Testis (tissue), 2 donors: ENCODE measurements around the gene MXRA5.

Experiments
- POLR2A ChIP-seq: fragments of 450-650 bp; IDR thresholded peaks from one replicate; pipeline ENCODE4 v1.6.1; 2017; ENCODE audit warnings: antibody characterized with exemption, mild to moderate bottlenecking, moderate library complexity
- TF ChIP-seq, protein P1 (sequence below), 3 experiments: fragments of 450-650 bp in 2 of 3; fragments of 200-600 bp in 1 of 3; sonication (generic) in 1 of 3; IDR thresholded peaks; one replicate each; pipeline ENCODE4 v1.5.1; 2016 to 2019; ENCODE audit warnings: antibody characterized with exemption in 3 of 3, mild to moderate bottlenecking in 2 of 3, moderate library complexity in 1 of 3

DNA sequence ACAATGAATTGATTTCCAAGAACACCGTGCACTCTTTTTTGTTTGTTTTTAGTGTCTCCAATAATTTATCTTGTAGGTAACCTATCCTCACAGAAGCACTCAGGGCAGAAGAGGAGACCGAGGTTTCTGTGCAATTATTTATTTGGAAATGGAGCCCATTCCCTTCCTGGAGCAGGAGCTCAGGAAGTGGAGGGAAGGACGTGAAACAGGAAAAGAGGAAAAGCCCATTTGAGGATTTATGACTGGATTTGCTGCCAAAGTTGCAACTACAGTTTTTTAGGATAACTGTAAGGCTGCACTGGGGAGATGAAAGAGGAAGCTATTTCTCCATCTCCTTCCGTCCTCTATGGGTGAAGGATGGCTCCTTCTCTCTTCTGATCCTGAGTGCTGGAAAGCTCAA lies 31.7 kb upstream of the MXRA5 start:
- TF ChIP-seq, protein P1, sequence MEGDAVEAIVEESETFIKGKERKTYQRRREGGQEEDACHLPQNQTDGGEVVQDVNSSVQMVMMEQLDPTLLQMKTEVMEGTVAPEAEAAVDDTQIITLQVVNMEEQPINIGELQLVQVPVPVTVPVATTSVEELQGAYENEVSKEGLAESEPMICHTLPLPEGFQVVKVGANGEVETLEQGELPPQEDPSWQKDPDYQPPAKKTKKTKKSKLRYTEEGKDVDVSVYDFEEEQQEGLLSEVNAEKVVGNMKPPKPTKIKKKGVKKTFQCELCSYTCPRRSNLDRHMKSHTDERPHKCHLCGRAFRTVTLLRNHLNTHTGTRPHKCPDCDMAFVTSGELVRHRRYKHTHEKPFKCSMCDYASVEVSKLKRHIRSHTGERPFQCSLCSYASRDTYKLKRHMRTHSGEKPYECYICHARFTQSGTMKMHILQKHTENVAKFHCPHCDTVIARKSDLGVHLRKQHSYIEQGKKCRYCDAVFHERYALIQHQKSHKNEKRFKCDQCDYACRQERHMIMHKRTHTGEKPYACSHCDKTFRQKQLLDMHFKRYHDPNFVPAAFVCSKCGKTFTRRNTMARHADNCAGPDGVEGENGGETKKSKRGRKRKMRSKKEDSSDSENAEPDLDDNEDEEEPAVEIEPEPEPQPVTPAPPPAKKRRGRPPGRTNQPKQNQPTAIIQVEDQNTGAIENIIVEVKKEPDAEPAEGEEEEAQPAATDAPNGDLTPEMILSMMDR (IDR thresholded peaks at IDR 0.05), result no peak
- no peak for TF ChIP-seq POLR2A
